ENCODE results near the gene BMAL1.

The BMAL1 gene

GRCh38 chr11:13291361-13291760 is 13.8 kb downstream of the BMAL1 start:
- H3K9me3 ChIP-seq = no peaks in the 10 kb centered on the region
- H3K27me3 ChIP-seq = no peaks in the 10 kb centered on the region
- H3K4me1 ChIP-seq = no peaks in the 10 kb centered on the region
- TF ChIP-seq CTCF (IDR thresholded peaks at IDR 0.05; ENCODE audit: low read depth, low read length) = no peak
- H3K36me3 ChIP-seq = no peaks in the 10 kb centered on the region
- DNase-seq = no peak
- H3K4me3 ChIP-seq (ENCODE audit: low read depth, low read length) = no peak overlapping the region

- no peaks in the 10 kb centered on the region for H3K4me1 ChIP-seq
- DNase-seq = no peak
- H3K9me3 ChIP-seq = no peaks in the 10 kb centered on the region
- no peak overlapping the region for H3K4me3 ChIP-seq (ENCODE audit: low read depth, low read length)
- no peaks in the 10 kb centered on the region for H3K36me3 ChIP-seq
- H3K27me3 ChIP-seq = no peaks in the 10 kb centered on the region
- no peak for TF ChIP-seq CTCF (IDR thresholded peaks at IDR 0.05; ENCODE audit: low read depth, low read length)
Measured at GRCh38 chr11:13291800-13292199, 14.2 kb downstream of the BMAL1 start.

- TF ChIP-seq CTCF (IDR thresholded peaks at IDR 0.05; ENCODE audit: low read depth, low read length) = no peak
- no peaks in the 10 kb centered on the region for H3K9me3 ChIP-seq
- no peaks in the 10 kb centered on the region for H3K36me3 ChIP-seq
- H3K27me3 ChIP-seq = no peaks in the 10 kb centered on the region
- H3K4me1 ChIP-seq = no peaks in the 10 kb centered on the region
- DNase-seq = no peak
- H3K4me3 ChIP-seq (ENCODE audit: low read depth, low read length) = no peak overlapping the region
Measured at GRCh38 chr11:13292970-13293369, 15.4 kb downstream of the BMAL1 start.

GRCh38 chr11:13294178-13294577 is 16.6 kb downstream of the BMAL1 start:
- DNase-seq = no peak
- H3K36me3 ChIP-seq = no peaks in the 10 kb centered on the region

GRCh38 chr11:13294771-13295579 is 17.4 kb downstream of the BMAL1 start:
- H3K4me1 ChIP-seq = no peaks in the 10 kb centered on the region; the same call in 1 of the 2 replicates
- H3K27me3 ChIP-seq = no peaks in the 10 kb centered on the region
- no peaks in the 10 kb centered on the region for H3K9me3 ChIP-seq
- H3K36me3 ChIP-seq = no peaks in the 10 kb centered on the region
- no peak for DNase-seq
- H3K4me3 ChIP-seq (ENCODE audit: low read depth, low read length) = no peak overlapping the region
- no peak for TF ChIP-seq CTCF (IDR thresholded peaks at IDR 0.05; ENCODE audit: low read depth, low read length)

More at GRCh38 chr11:13294178-13294577, 16.6 kb downstream of the BMAL1 start:
- no peaks in the 10 kb centered on the region; the same call in 1 of the 2 replicates for H3K4me1 ChIP-seq
- H3K4me3 ChIP-seq (ENCODE audit: low read depth, low read length) = no peak overlapping the region
- no peak for TF ChIP-seq CTCF (IDR thresholded peaks at IDR 0.05; ENCODE audit: low read depth, low read length)
- no peaks in the 10 kb centered on the region for H3K27me3 ChIP-seq
- no peaks in the 10 kb centered on the region for H3K9me3 ChIP-seq

GRCh38 chr11:13297308-13297916 is 19.8 kb downstream of the BMAL1 start:
- Histone ChIP-seq H3K36me3 (no peaks in the 10 kb centered on the region), H3K4me1 (no peaks in the 10 kb centered on the region; the same call in 1 of the 2 replicates), H3K4me3 (ENCODE audit: low read depth, low read length) (no peak overlapping the region), H3K9me3 (no peaks in the 10 kb centered on the region), H3K27me3 (no peaks in the 10 kb centered on the region)
- no peak for TF ChIP-seq CTCF (IDR thresholded peaks at IDR 0.05; ENCODE audit: low read depth, low read length)
- DNase-seq = no peak

Measured in BE2C (cell line).